Loucy (cell line): Measurements from ENCODE around the gene POLR3B.

Source experiments
- EZH2phosphoT487 ChIP-seq: fragments of 200-600 bp; IDR thresholded peaks from 2 replicates; pipeline ENCODE4 v1.6.1; 2018; ENCODE audit warnings: antibody characterized with exemption, mild to moderate bottlenecking, moderate library complexity, borderline replicate concordance
- TF ChIP-seq, protein P1 (sequence below): fragments of 200-600 bp; sonication (generic); conservative IDR thresholded peaks from 2 replicates; pipeline ENCODE4 v1.5.1; 2014; ENCODE audit warnings: mild to moderate bottlenecking, antibody characterized with exemption, low read length

DNA sequence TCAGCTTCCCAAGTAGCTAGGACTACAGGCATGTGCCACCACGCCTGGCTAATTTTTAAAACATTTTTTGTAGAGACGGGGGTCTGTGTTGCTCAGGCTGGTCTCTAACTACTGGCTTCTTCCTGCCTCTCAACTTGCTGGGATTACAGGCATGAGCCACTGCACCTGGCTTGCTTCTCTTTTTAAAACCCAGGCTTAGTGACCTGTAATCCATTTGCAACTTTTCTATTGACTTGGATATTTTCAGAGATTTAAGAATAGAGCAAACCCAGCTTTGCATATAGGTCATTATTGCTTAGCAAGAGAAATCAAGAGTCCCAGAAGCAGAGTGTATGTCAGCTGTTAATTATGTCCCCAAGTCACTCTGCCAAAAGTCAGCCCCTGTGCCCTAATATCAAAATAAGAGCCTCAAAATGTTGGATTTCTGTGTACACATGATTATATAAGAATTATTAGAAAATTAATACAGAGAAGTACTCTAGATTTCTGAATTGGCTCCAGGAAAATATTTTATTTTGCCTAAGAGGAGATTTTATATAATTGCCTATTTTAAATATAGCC, 30.2 kb upstream of the POLR3B start:
- TF ChIP-seq, protein P1, sequence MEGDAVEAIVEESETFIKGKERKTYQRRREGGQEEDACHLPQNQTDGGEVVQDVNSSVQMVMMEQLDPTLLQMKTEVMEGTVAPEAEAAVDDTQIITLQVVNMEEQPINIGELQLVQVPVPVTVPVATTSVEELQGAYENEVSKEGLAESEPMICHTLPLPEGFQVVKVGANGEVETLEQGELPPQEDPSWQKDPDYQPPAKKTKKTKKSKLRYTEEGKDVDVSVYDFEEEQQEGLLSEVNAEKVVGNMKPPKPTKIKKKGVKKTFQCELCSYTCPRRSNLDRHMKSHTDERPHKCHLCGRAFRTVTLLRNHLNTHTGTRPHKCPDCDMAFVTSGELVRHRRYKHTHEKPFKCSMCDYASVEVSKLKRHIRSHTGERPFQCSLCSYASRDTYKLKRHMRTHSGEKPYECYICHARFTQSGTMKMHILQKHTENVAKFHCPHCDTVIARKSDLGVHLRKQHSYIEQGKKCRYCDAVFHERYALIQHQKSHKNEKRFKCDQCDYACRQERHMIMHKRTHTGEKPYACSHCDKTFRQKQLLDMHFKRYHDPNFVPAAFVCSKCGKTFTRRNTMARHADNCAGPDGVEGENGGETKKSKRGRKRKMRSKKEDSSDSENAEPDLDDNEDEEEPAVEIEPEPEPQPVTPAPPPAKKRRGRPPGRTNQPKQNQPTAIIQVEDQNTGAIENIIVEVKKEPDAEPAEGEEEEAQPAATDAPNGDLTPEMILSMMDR: no peak
- TF ChIP-seq EZH2phosphoT487: no peak
